ENCODE data around the gene ICAM5.

- no peak for TF ChIP-seq FOXM1 (IDR thresholded peaks at IDR 0.05; ENCODE audit: borderline replicate concordance)
- TF ChIP-seq SP1 (IDR thresholded peaks at IDR 0.05): no peak
Measured at GRCh38 chr19:10332158-10332964, 42.6 kb downstream of the ICAM5 start.

Data from HEK293T (cell line).